Measurements from ENCODE around the gene CENPK.
"Not testable (repeated sequence)": the region's sequence is repeated elsewhere in the genome, so short reads cannot be mapped to it uniquely, and the experiment has no call there.

The CENPK gene, protein sequence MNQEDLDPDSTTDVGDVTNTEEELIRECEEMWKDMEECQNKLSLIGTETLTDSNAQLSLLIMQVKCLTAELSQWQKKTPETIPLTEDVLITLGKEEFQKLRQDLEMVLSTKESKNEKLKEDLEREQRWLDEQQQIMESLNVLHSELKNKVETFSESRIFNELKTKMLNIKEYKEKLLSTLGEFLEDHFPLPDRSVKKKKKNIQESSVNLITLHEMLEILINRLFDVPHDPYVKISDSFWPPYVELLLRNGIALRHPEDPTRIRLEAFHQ

DNA sequence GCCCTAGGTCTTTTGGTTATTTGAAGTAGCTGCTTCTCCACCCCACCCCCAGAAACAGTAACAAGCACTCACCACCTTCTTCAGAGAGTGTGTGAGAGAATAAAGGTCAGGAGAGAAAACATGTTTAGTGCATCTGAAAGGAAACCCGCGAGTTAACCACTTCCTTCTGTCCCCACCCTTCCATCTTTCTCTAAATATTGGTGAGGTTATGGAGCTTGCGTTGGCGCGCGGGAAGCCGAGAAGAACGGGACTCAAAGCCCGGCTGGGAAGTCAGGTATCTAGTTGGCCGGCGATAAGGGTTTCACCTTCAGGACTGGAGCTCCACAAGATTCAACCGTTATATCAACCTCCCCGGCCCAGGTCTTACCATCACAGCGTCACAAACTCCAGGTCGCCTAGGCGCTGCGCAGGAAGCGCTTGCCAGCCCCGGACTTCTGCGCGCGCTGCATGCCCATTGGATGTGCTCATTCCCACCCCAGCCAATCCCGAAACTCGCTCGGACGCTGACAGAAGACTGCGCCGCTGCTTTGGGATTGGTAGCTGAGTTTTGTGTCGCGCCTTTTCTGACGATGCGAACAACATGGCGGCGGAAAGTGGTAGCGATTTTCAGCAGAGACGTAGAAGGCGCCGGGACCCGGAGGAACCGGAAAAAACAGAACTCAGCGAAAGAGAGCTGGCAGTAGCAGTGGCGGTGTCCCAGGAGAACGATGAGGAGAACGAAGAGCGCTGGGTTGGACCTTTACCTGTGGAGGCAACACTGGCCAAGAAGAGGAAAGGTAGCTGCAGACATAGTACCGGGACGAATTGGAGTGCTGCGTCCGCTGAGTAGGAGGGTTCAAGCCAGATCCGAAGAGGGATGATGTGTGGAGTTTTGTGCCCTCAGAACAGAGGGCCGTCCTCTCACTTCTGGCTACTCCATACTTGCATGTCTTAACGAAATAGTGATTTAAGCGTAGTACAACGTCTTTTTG is at the start of gene CENPK, which contains the start of gene PPWD1:
TSS of gene CENPK (minus strand) at position 438 of the 971 bp plus-strand sequence. CDS start 8,261 bp downstream, outside the sequence.
TSS of gene PPWD1 (plus strand) at position 566 of the 971 bp plus-strand sequence. CDS start at position 581, 15 bp downstream.
- H3K9me3 ChIP-seq (ENCODE audit: control insufficient read depth, low read length) = no peaks in the 10 kb centered on the region

GRCh38 chr5:65612298-65612907 is 49.4 kb upstream of the CENPK start:
- Histone ChIP-seq H3K4me1 (no peaks in the 10 kb centered on the region), H3K9ac (no peak overlapping the region), H3K27ac (no peak overlapping the region), H3K36me3 (ENCODE audit: control insufficient read depth, insufficient read depth, low read length) (no peaks in the 10 kb centered on the region), H2AFZ (no peak overlapping the region), H3K4me3 (ENCODE audit: low read depth, low read length) (no peak overlapping the region), H3K4me2 (ENCODE audit: low read length) (no peak overlapping the region), H3K79me2 (peaks cover 14% of the 10 kb centered on the region), H3K9me3 (ENCODE audit: control insufficient read depth, low read length) (no peaks in the 10 kb centered on the region), H3K27me3 (ENCODE audit: control insufficient read depth, insufficient read depth, low read length) (no peaks in the 10 kb centered on the region)
- TF ChIP-seq, protein P1, sequence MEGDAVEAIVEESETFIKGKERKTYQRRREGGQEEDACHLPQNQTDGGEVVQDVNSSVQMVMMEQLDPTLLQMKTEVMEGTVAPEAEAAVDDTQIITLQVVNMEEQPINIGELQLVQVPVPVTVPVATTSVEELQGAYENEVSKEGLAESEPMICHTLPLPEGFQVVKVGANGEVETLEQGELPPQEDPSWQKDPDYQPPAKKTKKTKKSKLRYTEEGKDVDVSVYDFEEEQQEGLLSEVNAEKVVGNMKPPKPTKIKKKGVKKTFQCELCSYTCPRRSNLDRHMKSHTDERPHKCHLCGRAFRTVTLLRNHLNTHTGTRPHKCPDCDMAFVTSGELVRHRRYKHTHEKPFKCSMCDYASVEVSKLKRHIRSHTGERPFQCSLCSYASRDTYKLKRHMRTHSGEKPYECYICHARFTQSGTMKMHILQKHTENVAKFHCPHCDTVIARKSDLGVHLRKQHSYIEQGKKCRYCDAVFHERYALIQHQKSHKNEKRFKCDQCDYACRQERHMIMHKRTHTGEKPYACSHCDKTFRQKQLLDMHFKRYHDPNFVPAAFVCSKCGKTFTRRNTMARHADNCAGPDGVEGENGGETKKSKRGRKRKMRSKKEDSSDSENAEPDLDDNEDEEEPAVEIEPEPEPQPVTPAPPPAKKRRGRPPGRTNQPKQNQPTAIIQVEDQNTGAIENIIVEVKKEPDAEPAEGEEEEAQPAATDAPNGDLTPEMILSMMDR (IDR thresholded peaks at IDR 0.05) = no peak

More for the DNA sequence above, at the start of gene CENPK, which contains the start of gene PPWD1:
- Histone ChIP-seq H3K4me1 (no peaks in the 10 kb centered on the region), H3K36me3 (ENCODE audit: control insufficient read depth, insufficient read depth, low read length) (no peaks in the 10 kb centered on the region), H3K79me2 (peaks cover 7% of the 10 kb centered on the region), H3K27ac (peak within 1 kb of the TSS; percentile 88), H3K9ac (no peak within 1 kb of the TSS), H3K4me3 (ENCODE audit: low read depth, low read length) (peak within 1 kb of the TSS; percentile 93), H3K4me2 (ENCODE audit: low read length) (peak within 1 kb of the TSS; percentile 100), H2AFZ (peak within 1 kb of the TSS; percentile 88), H3K27me3 (ENCODE audit: control insufficient read depth, insufficient read depth, low read length) (no peaks in the 10 kb centered on the region)
- TF ChIP-seq, protein P1 (IDR thresholded peaks at IDR 0.05) = no peak

DNA sequence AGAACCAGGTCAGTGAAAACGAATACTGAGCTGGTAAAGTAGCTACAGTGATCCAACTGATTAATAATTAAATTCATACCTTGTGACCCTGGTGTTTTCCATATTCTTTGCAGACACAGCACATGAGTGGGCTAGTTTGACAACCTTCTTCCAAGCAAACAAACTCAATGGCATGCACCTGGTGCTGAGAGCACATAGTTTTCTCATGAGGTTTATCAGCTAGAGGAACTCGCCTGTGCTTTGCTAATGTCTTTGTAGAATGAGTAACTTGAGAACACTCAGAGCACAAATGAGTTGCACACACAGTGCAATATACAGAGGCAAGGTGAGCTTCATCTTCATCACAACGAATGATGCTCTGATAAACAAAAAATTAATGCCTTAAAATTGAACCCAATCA is 48.6 kb upstream of the CENPK start:
- Histone ChIP-seq H3K9me3 (ENCODE audit: control insufficient read depth, low read length) (no peaks in the 10 kb centered on the region), H3K4me3 (ENCODE audit: low read depth, low read length) (no peak overlapping the region), H3K9ac (no peak overlapping the region), H3K79me2 (peaks cover 14% of the 10 kb centered on the region), H2AFZ (no peak overlapping the region), H3K36me3 (ENCODE audit: control insufficient read depth, insufficient read depth, low read length) (no peaks in the 10 kb centered on the region), H3K27me3 (ENCODE audit: control insufficient read depth, insufficient read depth, low read length) (no peaks in the 10 kb centered on the region), H3K27ac (no peak overlapping the region), H3K4me2 (ENCODE audit: low read length) (peak overlapping the region; percentile 21), H3K4me1 (no peaks in the 10 kb centered on the region)
- TF ChIP-seq, protein P1 (IDR thresholded peaks at IDR 0.05) = no peak

DNA sequence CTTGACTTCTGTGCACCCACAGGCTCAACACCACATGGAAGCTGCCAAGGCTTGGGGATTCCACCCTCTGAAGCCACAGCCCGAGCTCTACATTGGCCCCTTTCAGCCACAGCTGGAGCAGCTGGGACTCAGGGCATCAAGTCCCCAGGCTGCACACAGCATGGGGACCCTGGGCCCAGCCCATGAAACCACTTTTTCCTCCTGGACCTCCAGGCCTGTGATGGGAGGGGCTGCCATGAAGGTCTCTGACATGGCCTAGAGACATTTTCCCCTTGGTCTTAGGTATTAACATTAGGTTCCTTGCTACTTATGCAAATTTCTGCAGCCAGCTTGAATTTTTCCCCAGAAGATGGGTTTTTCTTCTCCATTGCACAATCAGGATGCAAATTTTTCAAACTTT is 38.8 kb upstream of the CENPK start:
- H2AFZ ChIP-seq; H3K9me3 ChIP-seq (ENCODE audit: control insufficient read depth, low read length); H3K4me2 ChIP-seq (ENCODE audit: low read length); H3K36me3 ChIP-seq (ENCODE audit: control insufficient read depth, insufficient read depth, low read length); H3K4me3 ChIP-seq (ENCODE audit: low read depth, low read length); H3K27me3 ChIP-seq (ENCODE audit: control insufficient read depth, insufficient read depth, low read length); H3K27ac ChIP-seq; H3K4me1 ChIP-seq; H3K9ac ChIP-seq: not testable (repeated sequence)
- H3K79me2 ChIP-seq = peaks cover 17% of the 10 kb centered on the region

DNA sequence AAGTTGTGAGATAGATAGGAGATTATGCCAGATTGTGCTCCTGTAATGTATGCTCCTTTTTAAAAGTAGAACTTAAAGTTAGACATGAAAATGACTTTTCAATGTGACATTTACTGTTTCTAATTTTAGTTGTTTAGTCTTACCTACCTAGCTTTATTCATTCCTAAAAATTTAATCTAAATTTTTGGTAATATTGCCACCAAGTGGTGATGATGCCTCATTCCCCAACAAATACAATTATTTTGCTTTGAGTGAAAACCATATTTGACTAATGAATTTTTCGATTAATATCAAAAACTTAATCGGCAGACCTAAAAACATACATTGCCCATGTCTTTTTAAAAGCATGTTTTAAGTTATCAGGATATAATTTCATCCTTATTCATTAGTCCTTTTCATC is 25.7 kb upstream of the CENPK start:
- no peaks in the 10 kb centered on the region for H3K79me2 ChIP-seq
- H2AFZ ChIP-seq = no peak overlapping the region
- H3K4me1 ChIP-seq = no peaks in the 10 kb centered on the region
- H3K27me3 ChIP-seq (ENCODE audit: control insufficient read depth, insufficient read depth, low read length) = no peaks in the 10 kb centered on the region
- H3K4me2 ChIP-seq (ENCODE audit: low read length) = no peak overlapping the region
- H3K27ac ChIP-seq = no peak overlapping the region
- no peak overlapping the region for H3K4me3 ChIP-seq (ENCODE audit: low read depth, low read length)
- no peaks in the 10 kb centered on the region for H3K36me3 ChIP-seq (ENCODE audit: control insufficient read depth, insufficient read depth, low read length)
- H3K9me3 ChIP-seq (ENCODE audit: control insufficient read depth, low read length) = no peaks in the 10 kb centered on the region
- H3K9ac ChIP-seq = no peak overlapping the region
- TF ChIP-seq, protein P1 (IDR thresholded peaks at IDR 0.05) = no peak

Measured in parathyroid adenoma (tissue), 2 donors.